K562 (cell line): ENCODE results near the gene SLX9. TPM values are rescaled to one million over a fixed set of nuclear protein-coding genes. Genes with fewer than 3 reads are reported as not detected.
"Not testable (repeated sequence)": the region's sequence is repeated elsewhere in the genome, so short reads cannot be mapped to it uniquely, and the experiment has no call there.

Source experiments
- ATAC-seq: fragments of 200-7000 bp; cut with Tn5 transposase; 3 replicates; pipeline ENCODE4 v1.9.1; 2020; ENCODE audit warnings: moderate library complexity
- BruUV-seq: library from RNA; stranded (reverse); fragments of 400-500 nt; replicated peaks from 2 replicates; lab custom pipeline; 2021; lab: Mats Ljungman, UMichigan
- CTCF ChIA-PET: fragments of 300-600 bp; formaldehyde crosslinking; extraction: SDS; loops from one replicate; lab custom pipeline; 2021; ENCODE audit warnings: low intra/inter-chr PET ratio; lab: Yijun Ruan, JAX
- POLR2A ChIA-PET: fragments of 300-600, 350-650 bp; sonication (Branson Sonifier 250); formaldehyde crosslinking; extraction: SDS; loops from one replicate; lab custom pipeline; 2021; ENCODE audit warnings: antibody characterized with exemption, inconsistent platforms; lab: Yijun Ruan, JAX
- DNase-seq, 4 experiments: peaks; one replicate each; pipeline versions ENCODE4 v3.0.0 to v3.0.0-alpha.2; 2011 to 2018; ENCODE audit warnings: low spot score in 3 of 4, mixed read lengths in 3 of 4; ENCODE audit errors: extremely low read depth in 1 of 4
- FAIRE-seq: peaks from 2 replicates; lab custom pipeline; 2011; peaks lifted over from hg19 to GRCh38; lab: Jason Lieb, UNC
- H2AFZ ChIP-seq: 2 replicates; pipeline ENCODE4 v1.6.0; 2011; ENCODE audit warnings: low read depth, low read length, control low read depth, inconsistent platforms
- H3K27ac ChIP-seq: fragments of 200-600 bp; 3 replicates; pipeline ENCODE4 v1.8.0; 2011; ENCODE audit warnings: low read depth, mild to moderate bottlenecking, control low read depth, inconsistent platforms, low read length, moderate library complexity, mixed read lengths; ENCODE audit errors: extremely low read depth
- H3K27me3 ChIP-seq, 2 experiments: fragments of 300-600 bp in 1 of 2; 2 replicates in 1 of 2; 3 replicates in 1 of 2; pipeline versions ENCODE4 v1.6.0 to v1.8.0; 2011; ENCODE audit warnings: inconsistent platforms in 2 of 2, low read length in 2 of 2, mild to moderate bottlenecking in 1 of 2, mixed read lengths in 1 of 2, moderate library complexity in 1 of 2; ENCODE audit not compliant: control insufficient read depth in 2 of 2, insufficient read depth in 2 of 2
- H3K36me3 ChIP-seq: fragments of 300-600 bp; 3 replicates; pipeline ENCODE4 v1.8.0; 2011; ENCODE audit warnings: mild to moderate bottlenecking, low read length, inconsistent platforms; ENCODE audit not compliant: control insufficient read depth, insufficient read depth
- H3K4me1 ChIP-seq, 2 experiments: fragments of 200-600 bp in 1 of 2; replicated peaks in 1 of 2; 2 replicates in 1 of 2; 3 replicates in 1 of 2; pipeline versions ENCODE4 v1.5.1 to v1.8.0; 2011; ENCODE audit warnings: inconsistent platforms in 2 of 2, low read length in 2 of 2, mild to moderate bottlenecking in 1 of 2, mixed read lengths in 1 of 2, moderate library complexity in 1 of 2; ENCODE audit not compliant: control insufficient read depth in 2 of 2, insufficient read depth in 2 of 2
- H3K4me2 ChIP-seq: 2 replicates; pipeline ENCODE4 v1.6.1; 2011; ENCODE audit warnings: low read length, control low read depth, inconsistent platforms, mixed read lengths; ENCODE audit not compliant: insufficient read depth
- H3K4me3 ChIP-seq: fragments of 200-600 bp; sonication (generic), shearing (Covaris generic); 2 replicates; pipeline ENCODE4 v1.5.1; 2016; ENCODE audit warnings: control low read depth, inconsistent platforms
- H3K79me2 ChIP-seq: fragments of 200-600 bp; 3 replicates; pipeline ENCODE4 v1.8.0; 2011; ENCODE audit warnings: low read length, inconsistent platforms; ENCODE audit not compliant: control insufficient read depth, insufficient read depth
- H3K9ac ChIP-seq, 2 experiments: 2 replicates each; pipeline versions ENCODE4 v1.6.0 to v1.6.1; 2011; ENCODE audit warnings: low read depth in 2 of 2, low read length in 2 of 2, control low read depth in 1 of 2, inconsistent platforms in 1 of 2, mild to moderate bottlenecking in 1 of 2, mixed read lengths in 1 of 2; ENCODE audit not compliant: insufficient read depth in 1 of 2
- H3K9me1 ChIP-seq: one replicate; pipeline ENCODE4 v1.6.0; 2011; ENCODE audit warnings: inconsistent platforms, mild to moderate bottlenecking, low read length, moderate library complexity; ENCODE audit not compliant: control insufficient read depth, insufficient read depth
- H3K9me3 ChIP-seq: replicated peaks from 2 replicates; pipeline ENCODE4 v1.5.1; 2011; ENCODE audit warnings: low read depth, low read length, inconsistent platforms; ENCODE audit not compliant: control insufficient read depth, insufficient read depth
- H4K20me1 ChIP-seq: replicated peaks from 2 replicates; pipeline ENCODE4 v1.6.1; 2011; ENCODE audit warnings: low read length, inconsistent platforms, mixed read lengths; ENCODE audit not compliant: control insufficient read depth, insufficient read depth
- HDAC2 ChIP-seq: fragments of 450-650 bp; IDR thresholded peaks from 2 replicates; pipeline ENCODE4 v1.6.1; 2016; ENCODE audit warnings: mild to moderate bottlenecking
- L3MBTL2 ChIP-seq: fragments of 450-650 bp; IDR thresholded peaks from 2 replicates; pipeline ENCODE4 v1.6.1; 2016; ENCODE audit warnings: mild to moderate bottlenecking, moderate library complexity
- MIER1 ChIP-seq: fragments of 450-650 bp; IDR thresholded peaks from 2 replicates; pipeline ENCODE4 v1.6.1; 2016; ENCODE audit warnings: antibody characterized with exemption, mild to moderate bottlenecking, low read depth
- SOX6 ChIP-seq: fragments of 450-650 bp; IDR thresholded peaks from 2 replicates; pipeline ENCODE4 v1.6.1; 2014; ENCODE audit warnings: mild to moderate bottlenecking
- ZNF639 ChIP-seq, 2 experiments: fragments of 200-800 bp in 1 of 2; sonication (Bioruptor generic) in 1 of 2; sonication (generic) in 1 of 2; formaldehyde crosslinking in 1 of 2; IDR thresholded peaks in 1 of 2; conservative IDR thresholded peaks in 1 of 2; 2 replicates each; pipeline versions ENCODE4 v1.5.0 to v1.6.1; 2016 to 2020; ENCODE audit warnings: missing compliant biosample characterization in 1 of 2, missing genetic modification characterization in 1 of 2, missing genetic modification reagents in 1 of 2
- WGBS: fragments of 100-300 bp; shearing (Covaris generic); methylation state at CpG from one replicate; pipeline ENCODE4 v1.1.6; 2016; ENCODE audit warnings: low coverage, mixed read lengths; ENCODE audit not compliant: insufficient coverage; ENCODE audit errors: missing lambda C conversion rate; 5-methylcytosine and 5-hydroxymethylcytosine counted together
- in situ Hi-C: fragments of 300-500 bp; cut with MboI; formaldehyde crosslinking; loops from 4 replicates; pipeline ENCODE4 v1.15.0; 2018; ENCODE audit warnings: inconsistent platforms, mixed read lengths
- intact Hi-C: fragments of 100-400 bp; cut with micrococcal nuclease; formaldehyde crosslinking; loops from 2 replicates; pipeline ENCODE4 v1.14.2; 2022
- polyA plus RNA-seq, 8 experiments: library from polyadenylated mRNA; depleted of rRNA in 4 of 8; stranded (reverse) in 5 of 8; unstranded in 3 of 8; fragments of >200 nt; fragmentation: Nextera tagmentation in 2 of 8; fragmentation: Illumina TruSeq in 1 of 8; extraction: Ambion mirVana in 2 of 8; extraction: Trizol in 1 of 8; gene quantifications; 2 replicates each; pipeline versions ENCODE4 v1.2.1 to v1.2.3, GENCODE V29; 2011 to 2014; ENCODE audit warnings: inconsistent platforms in 1 of 8, missing spikeins in 1 of 8
- total RNA-seq, 7 experiments: library from RNA; depleted of rRNA in 6 of 7; stranded (reverse); fragments of >200 nt in 6 of 7; fragmentation: Illumina TruSeq in 2 of 7; extraction: Trizol in 2 of 7; gene quantifications; 2 replicates each; pipeline versions ENCODE4 v1.2.1 to v1.2.3, GENCODE V29; 2011 to 2021; ENCODE audit warnings: low replicate concordance in 1 of 7

The SLX9 gene
- total and polyA plus RNA-seq, 9 of the 15 experiments (the other 6 are each of a cell fraction or from before 2014, with no cell fraction given): 1.2 to 75.5 (median 16.5) TPM

- FAIRE-seq, H4K20me1 ChIP-seq, H3K4me3 ChIP-seq, in situ Hi-C loops, ATAC-seq, H3K9ac ChIP-seq, H3K79me2 ChIP-seq, H3K27ac ChIP-seq, BruUV-seq, H3K9me3 ChIP-seq, H3K4me2 ChIP-seq, H3K9me1 ChIP-seq, H2AFZ ChIP-seq, intact Hi-C loops, DNase-seq, H3K36me3 ChIP-seq: not testable (repeated sequence)
- peaks cover 8 to 30% of the 10 kb centered on the region in 2 experiments; a peak in 4 of 5 replicates for H3K27me3 ChIP-seq
- peaks cover 3 to 45% of the 10 kb centered on the region in 2 experiments; a peak in 3 of 5 replicates for H3K4me1 ChIP-seq
- POLR2A ChIA-PET: interaction anchor here (0.7 kb wide), 1 partner anchor 110 kb away, joined by 4 read pairs; no protein-coding TSS in a partner anchor
- WGBS: 41% methylated on average over 16 of the region's 25 CpGs
- CTCF ChIA-PET: interaction anchor here (0.9 kb wide), 1 partner anchor 112 kb away, joined by 5 read pairs; no protein-coding TSS in a partner anchor
Measured at GRCh38 chr21:44912506-44913412, 27.1 kb upstream of the SLX9 start.

- Histone ChIP-seq H3K9ac (no peak overlapping the region), H3K9me3 (no peaks in the 10 kb centered on the region), H3K9me1 (no peaks in the 10 kb centered on the region), H3K36me3 (no peaks in the 10 kb centered on the region), H3K4me2 (no peak overlapping the region), H3K4me3 (no peak overlapping the region), H2AFZ (no peak overlapping the region), H3K4me1 (peaks cover 0 to 44% of the 10 kb centered on the region in 2 experiments; a peak in 2 of 5 replicates), H3K27me3 (peaks cover 6 to 33% of the 10 kb centered on the region in 2 experiments; a peak in 4 of 5 replicates), H3K79me2 (no peaks in the 10 kb centered on the region), H3K27ac (no peak overlapping the region), H4K20me1 (no peaks in the 10 kb centered on the region; the same call in 1 of the 2 replicates)
- WGBS: 29% methylated on average over 7 of the region's 7 CpGs
- DNase-seq (no peak), FAIRE-seq (no peak), ATAC-seq (no peak)
- BruUV-seq: no TSS peak
- POLR2A ChIA-PET: interaction anchor here (0.7 kb wide), 1 partner anchor 111 kb away, joined by 4 read pairs; no protein-coding TSS in a partner anchor
- CTCF ChIA-PET: interaction anchor here (1.3 kb wide), 1 partner anchor 120 kb away, joined by 4 read pairs; no protein-coding TSS in a partner anchor
- intact Hi-C loops: no loop called here
- in situ Hi-C loops: no loop called here
- TF ChIP-seq MIER1 (no peak), ZNF639 (CRISPR knock-in tag; conservative IDR thresholded peaks at IDR 0.05 in 1 of 2, IDR thresholded peaks at IDR 0.05 in 1 of 2) (0 out of 4 replicates have a peak, but pooled peaks of 1 of the 2 experiments have one; percentile 5), L3MBTL2 (no peak), SOX6 (no peak), HDAC2 (no peak)
Measured at GRCh38 chr21:44913425-44914175, 26.2 kb upstream of the SLX9 start.
